RKO (cell line): ENCODE results near the gene ERAS.
"Not testable (repeated sequence)": the region's sequence is repeated elsewhere in the genome, so short reads cannot be mapped to it uniquely, and the experiment has no call there.

Source experiments
- DNase-seq: peaks from one replicate; pipeline ENCODE4 v3.0.0-alpha.2; 2016; ENCODE audit warnings: low spot score

Gene ERAS

DNA sequence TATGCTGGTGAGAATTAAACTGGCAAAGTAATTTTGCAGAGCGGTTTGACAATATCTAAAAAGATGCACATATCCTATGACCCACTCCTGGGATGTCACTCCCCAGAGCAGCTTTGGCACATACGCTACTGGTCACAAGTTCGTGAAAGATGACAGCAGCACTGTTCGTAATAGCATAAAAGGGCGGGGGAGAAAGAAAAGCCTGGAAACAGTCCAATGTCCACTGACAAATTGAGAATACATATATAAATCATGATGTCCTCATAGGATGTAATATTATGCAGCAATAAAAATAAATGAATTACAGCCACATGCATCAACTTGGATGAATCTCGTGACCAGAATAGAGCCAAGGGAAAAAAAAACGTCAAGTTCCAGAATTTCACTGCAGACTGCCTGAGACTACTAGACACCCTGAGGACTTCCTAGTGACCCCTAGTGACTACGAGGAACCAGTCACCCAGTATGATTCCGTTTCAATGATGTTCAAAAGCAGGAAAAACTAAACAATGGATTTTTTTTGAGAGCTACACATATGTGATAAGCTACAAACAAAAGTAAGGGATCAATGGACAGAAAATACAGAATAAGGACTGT, 7.3 kb downstream of the ERAS start:
- DNase-seq: peak; percentile 11

DNA sequence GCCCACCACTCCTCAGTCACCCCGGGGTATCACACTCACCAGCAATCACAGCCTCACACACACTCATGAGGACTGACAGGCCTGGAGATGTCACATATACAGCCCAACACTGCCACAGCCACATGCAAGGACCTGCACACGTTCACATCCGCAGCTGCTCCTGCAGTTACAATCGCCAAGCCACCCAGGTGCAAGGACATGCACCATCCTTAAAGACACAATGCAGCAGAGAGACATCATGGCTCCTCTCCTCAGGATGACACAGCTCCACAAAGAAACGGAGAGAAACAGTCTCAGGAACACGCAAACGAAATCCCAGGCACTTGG, 8.0 kb downstream of the ERAS start:
- DNase-seq: no peak

DNA sequence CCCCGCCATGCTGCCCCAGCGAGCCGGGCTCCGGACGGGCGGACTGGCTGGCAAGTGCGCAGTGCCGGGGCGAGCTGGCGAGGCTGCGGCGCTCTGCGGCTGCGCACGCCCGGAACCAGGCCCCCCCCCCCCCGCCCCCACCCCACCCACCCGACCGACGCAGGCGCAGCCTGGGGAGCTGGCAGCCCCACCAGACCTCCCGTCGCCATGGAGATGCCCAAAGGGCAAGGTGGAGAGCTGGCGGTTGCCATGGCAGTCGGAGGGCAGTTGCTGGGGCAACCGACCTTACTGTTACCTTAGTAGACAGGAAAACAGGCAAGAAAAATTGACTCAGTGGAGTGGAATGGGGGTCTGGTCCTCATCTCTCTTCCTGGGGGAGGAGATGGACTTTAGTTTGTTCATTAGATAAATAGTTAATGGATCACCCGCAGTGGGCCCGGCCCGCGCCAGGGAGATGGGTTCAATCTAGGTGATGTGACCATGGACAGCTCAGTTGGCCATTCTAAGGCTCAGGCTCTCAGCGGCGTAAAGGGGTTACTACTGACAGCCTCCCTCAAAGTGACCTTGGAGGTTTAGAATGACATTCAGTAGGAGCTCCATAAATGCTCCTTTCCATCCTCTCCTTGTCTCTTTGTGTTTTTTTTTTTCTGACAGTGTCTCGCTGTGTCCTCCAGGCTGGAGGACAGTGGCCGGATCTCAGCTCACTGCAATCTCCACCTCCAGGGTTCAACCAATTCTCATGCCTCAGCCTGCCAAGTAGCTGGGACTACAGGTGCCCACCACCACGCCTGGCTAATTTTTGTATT, 9.4 kb downstream of the ERAS start, which contains the start of gene PCSK1N:
PCSK1N (minus strand) TSS at position 87 of the 806 bp plus-strand sequence; CDS start at position 9, 78 bp downstream.
- no peak for DNase-seq

DNA sequence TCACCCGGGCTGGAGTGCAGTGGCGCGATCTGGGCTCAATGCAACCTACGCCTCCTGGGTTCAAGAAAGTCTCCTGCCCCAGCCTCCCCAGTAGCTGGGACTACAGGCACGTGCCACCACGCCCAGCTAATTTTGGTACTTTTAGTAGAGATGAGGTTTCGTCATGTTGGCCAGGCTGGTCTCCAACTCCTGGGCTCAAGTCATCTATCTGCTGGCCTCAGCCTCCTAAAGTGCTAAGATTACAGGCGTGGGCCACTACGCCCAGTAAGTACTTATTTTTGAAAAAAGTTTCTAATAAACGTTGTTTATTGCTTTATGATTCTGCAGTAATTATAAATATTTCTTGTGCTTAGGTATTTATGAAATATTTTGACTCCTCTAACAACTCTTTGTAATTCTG, 13.4 kb downstream of the ERAS start:
- no peak for DNase-seq

DNA sequence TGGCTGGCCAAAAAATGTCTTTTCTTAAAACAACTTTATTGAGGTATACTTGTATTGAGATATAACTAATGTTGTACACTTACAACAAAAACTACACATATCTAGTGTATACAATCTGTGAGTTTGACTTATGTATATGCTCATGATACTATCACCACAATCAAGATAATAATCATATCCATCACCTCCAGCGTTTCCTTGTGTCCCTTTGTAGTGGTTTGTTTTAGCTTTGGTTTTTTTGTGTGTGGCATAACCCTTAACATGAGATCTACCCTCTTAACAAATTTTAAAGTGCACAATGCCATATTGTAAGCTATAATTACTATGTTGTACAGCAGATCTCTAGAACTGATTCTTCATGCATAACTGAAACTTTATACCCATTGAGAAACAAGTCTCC, 22.5 kb downstream of the ERAS start:
- DNase-seq: no peak

DNA sequence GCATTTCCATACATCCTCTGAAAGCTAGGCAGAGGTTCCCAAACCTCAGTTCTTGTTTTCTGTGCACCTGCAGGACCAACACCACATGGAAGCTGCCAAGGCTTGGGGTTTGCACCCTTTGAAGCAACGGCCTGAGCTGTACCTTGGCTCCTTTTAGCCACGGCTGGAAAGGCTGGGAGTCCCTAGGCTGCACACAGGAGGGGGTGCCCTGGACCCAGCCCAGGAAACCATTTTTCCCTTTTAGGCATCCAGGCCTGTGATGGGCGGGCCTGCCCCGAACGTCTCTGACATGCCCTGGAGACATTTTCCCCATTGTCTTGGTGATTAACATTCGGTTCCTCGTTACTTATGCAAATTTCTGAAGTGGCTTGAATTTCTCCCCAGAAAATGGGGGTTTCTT, 26.5 kb downstream of the ERAS start:
- no peak for DNase-seq

DNA sequence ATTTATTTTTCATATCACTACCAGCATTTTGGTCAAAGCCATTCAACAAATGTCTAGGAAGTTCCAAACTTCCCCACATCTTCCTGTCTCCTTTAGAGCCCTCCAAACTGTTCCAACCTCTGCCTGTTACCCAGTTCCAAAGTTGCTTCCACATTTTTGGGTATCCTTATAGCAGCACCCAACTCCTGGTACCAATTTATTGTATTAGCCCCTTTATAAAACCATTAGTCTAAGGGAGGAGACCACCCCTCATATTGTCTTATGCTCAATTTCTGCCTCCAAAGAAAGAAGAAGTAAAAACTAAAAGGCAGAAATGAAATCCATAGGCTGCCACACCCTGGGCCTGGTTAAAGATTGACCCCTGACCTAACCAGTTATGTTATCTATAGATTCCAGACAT, 27.2 kb downstream of the ERAS start:
- DNase-seq: not testable (repeated sequence)

DNA sequence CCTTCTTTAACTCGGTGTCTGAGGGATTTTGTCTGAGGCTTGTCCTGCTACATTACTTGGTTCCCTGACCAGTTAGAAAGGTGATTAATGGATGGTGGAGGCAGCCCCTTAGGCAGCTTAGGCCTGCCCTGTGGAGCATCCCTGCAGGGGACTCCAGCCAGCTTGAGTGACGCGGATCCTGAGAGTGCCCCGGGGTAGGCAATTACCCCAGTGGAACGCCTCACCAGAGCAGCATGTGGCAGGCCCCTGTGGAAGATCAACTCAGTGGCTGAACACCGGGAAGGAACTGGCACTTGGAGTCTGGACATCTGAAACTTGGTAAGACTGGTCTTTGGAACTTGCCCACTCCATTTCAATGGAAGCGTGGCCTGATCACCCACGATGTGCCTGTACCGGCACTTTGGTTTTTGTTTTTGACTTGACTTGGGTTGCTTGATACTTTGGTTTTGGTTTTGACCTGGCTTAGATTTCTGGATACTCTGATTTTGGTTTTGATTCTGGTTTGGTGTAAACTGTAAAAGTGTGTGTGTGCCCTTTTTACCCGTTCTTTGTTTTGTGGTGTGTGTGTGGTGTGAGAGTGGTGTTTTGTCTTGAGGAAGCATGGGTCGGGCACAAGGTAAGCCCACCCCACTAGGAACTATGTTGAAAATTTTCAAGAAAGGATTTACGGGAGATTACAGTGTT, 27.9 kb downstream of the ERAS start:
- not testable (repeated sequence) for DNase-seq

DNA sequence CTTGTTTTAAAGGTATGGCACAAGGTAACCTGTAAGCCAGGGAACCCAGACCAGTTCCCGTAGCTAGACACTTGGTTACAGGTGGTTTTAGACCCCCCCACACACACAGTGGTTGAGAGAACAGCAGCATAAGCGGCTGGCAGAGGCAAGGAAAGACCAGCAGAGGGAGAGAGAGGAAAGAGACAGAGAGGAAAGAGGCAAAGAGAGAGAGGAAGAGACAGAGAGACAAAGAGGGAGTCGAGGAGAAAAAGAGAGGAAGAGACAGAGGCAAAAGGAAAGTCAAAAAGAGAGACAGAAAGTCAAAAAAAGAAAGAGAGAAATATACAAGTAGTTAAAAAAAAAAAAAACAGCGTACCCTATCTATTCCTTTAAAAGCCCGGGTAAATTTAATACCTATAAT, 28.6 kb downstream of the ERAS start:
- DNase-seq: no peak

DNA sequence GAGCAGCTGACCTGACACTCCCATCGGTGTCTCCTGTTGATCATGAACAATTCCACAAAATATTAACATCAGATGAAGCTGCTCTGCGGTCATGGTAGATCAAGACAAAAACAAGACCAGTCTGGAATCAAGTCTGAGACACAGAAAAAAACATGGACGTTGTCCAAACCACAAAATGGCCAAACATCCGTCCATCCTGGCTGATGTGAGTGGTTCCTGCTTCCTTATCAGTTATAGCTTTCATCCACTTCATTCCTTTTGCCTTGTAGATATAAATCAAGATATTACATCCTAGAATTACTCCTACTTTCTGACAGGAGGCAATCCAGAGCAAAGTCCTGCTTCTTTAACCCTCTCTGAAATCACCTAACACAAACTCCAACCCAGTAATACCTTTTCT, 37.9 kb downstream of the ERAS start:
- no peak for DNase-seq

DNA sequence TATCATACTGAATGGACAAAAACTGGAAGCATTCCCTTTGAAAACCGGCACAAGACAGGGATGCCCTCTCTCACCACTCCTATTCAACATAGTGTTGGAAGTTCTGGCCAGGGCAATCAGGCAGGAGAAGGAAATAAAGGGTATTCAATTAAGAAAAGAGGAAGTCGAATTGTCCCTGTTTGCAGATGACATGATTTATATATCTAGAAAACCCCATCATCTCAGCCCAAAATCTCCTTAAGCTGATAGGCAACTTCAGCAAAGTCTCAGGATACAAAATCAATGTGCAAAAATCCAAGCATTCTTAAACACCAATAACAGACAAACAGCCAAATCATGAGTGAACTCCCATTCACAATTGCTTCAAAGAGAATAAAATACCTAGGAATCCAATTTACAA, 45.7 kb downstream of the ERAS start:
- DNase-seq: not testable (repeated sequence)

DNA sequence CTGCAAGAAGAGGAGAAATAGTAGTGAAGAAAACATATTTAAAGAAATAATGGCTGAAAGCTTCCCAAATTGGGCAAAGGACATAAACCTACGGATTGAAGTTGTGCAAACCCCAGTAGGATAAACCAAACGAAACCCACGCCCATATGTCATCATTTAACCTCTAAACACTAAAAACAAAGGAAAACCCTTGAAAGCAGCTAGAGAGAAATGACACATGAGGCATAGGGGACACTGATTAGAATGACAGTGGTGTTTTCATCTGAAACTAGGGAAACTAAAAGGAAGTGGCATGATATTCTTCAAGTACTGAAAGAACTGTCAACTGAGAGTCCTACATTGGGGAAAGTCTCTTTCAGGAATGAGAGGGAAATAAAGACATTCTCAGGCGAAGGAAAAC, 50.6 kb downstream of the ERAS start:
- not testable (repeated sequence) for DNase-seq
